Smooth muscle cell (in vitro differentiated cells): ENCODE data around the gene TACR1. TPM values are rescaled to one million over a fixed set of nuclear protein-coding genes. Genes with fewer than 3 reads are reported as not detected.
"Not testable (repeated sequence)": the region's sequence is repeated elsewhere in the genome, so short reads cannot be mapped to it uniquely, and the experiment has no call there.

Experiments
- DNase-seq: peaks from one replicate; lab custom pipeline; 2025; ENCODE audit not compliant: unreplicated experiment; lab: John Stamatoyannopoulos, UW
- H2AFZ ChIP-seq: fragments of 200-600 bp; sonication (generic); 2 replicates; pipeline ENCODE4 v1.6.0; 2016; ENCODE audit warnings: antibody characterized with exemption, low read depth, mild to moderate bottlenecking
- H3F3A ChIP-seq: fragments of 200-600 bp; sonication (generic); 2 replicates; pipeline ENCODE4 v1.6.0; 2017; ENCODE audit warnings: antibody characterized with exemption, low read depth
- H3K27ac ChIP-seq: fragments of 200-600 bp; sonication (generic); 2 replicates; pipeline ENCODE4 v1.5.1; 2016; ENCODE audit warnings: low read depth, mild to moderate bottlenecking
- H3K27me3 ChIP-seq: fragments of 200-600 bp; sonication (generic); 2 replicates; pipeline ENCODE4 v1.6.1; 2016; ENCODE audit warnings: low read depth, mild to moderate bottlenecking
- H3K36me3 ChIP-seq: fragments of 200-600 bp; sonication (generic); 2 replicates; pipeline ENCODE4 v1.5.1; 2016; ENCODE audit warnings: low read depth
- H3K4me1 ChIP-seq: fragments of 200-600 bp; sonication (generic); 2 replicates; pipeline ENCODE4 v1.5.1; 2016; ENCODE audit warnings: low read depth
- H3K4me2 ChIP-seq: fragments of 200-600 bp; sonication (generic); 2 replicates; pipeline ENCODE4 v1.6.0; 2016; ENCODE audit warnings: mild to moderate bottlenecking
- H3K4me3 ChIP-seq: fragments of 200-600 bp; sonication (generic); 2 replicates; pipeline ENCODE4 v1.5.1; 2016; ENCODE audit warnings: mild to moderate bottlenecking
- H3K79me2 ChIP-seq: fragments of 200-600 bp; sonication (generic); 2 replicates; pipeline ENCODE4 v1.6.0; 2016; ENCODE audit warnings: low read depth, mild to moderate bottlenecking
- H3K9ac ChIP-seq: fragments of 200-600 bp; sonication (generic); 2 replicates; pipeline ENCODE4 v1.6.0; 2016; ENCODE audit warnings: low read depth
- H3K9me3 ChIP-seq: fragments of 200-600 bp; sonication (generic); replicated peaks from 2 replicates; pipeline ENCODE4 v1.5.1; 2016; ENCODE audit warnings: low read depth
- H4K20me1 ChIP-seq: fragments of 200-600 bp; sonication (generic); 2 replicates; pipeline ENCODE4 v1.6.0; 2016; ENCODE audit warnings: low read depth
- WGBS: methylation state at CpG from one replicate; pipeline ENCODE4 v1.1.7; 2016; ENCODE audit warnings: low lambda C conversion rate; 5-methylcytosine and 5-hydroxymethylcytosine counted together
- polyA plus RNA-seq: library from polyadenylated mRNA; unstranded; fragments of >200 nt; fragmentation: Nextera tagmentation; extraction: Ambion mirVana; gene quantifications from 2 replicates; pipeline ENCODE4 v1.2.1, GENCODE V29; 2016
- total RNA-seq: library from RNA; depleted of rRNA; stranded (reverse); fragments of >200 nt; gene quantifications from 2 replicates; pipeline ENCODE4 v1.2.3, GENCODE V29; 2014
- TF ChIP-seq, protein P1 (sequence below): fragments of 200-600 bp; sonication (generic); IDR thresholded peaks from 2 replicates; pipeline ENCODE4 v1.5.1; 2017; ENCODE audit warnings: borderline replicate concordance, mild to moderate bottlenecking, antibody characterized with exemption; ENCODE audit not compliant: insufficient read depth, poor library complexity, severe bottlenecking

The TACR1 gene
- total and polyA plus RNA-seq, 2 experiments from 2014 or later, result 0.93 to 4.5 TPM

DNA sequence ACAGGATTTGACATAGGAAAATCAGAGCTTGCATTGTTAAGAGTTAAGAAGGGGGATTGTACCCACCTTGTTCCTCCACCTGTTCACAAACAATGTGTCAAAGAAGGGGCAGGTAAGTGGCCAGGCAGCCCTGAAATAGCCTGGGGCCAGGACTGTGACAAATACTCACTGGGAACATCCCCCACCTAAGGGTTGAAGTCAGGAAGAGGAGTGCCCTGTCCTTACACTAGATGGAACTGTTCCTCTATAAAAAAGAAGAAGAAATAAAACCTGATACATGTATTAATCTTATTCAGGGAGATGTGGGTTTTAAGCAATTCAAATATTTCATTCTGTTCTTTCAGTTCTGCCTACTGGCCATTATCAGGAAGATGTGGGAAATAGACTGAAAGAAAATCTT lies 41.9 kb downstream of the TACR1 start:
- Histone ChIP-seq H3K27me3 (no peaks in the 10 kb centered on the region), H3K9me3 (no peaks in the 10 kb centered on the region), H3K4me1 (peaks cover 4% of the 10 kb centered on the region), H3K27ac (no peak overlapping the region), H3K4me3 (no peak overlapping the region), H3K4me2 (no peak overlapping the region), H3K9ac (no peak overlapping the region), H4K20me1 (no peaks in the 10 kb centered on the region), H3F3A (no peaks in the 10 kb centered on the region), H3K36me3 (no peaks in the 10 kb centered on the region), H2AFZ (no peak overlapping the region), H3K79me2 (no peaks in the 10 kb centered on the region)
- no peak for DNase-seq
- TF ChIP-seq, protein P1, sequence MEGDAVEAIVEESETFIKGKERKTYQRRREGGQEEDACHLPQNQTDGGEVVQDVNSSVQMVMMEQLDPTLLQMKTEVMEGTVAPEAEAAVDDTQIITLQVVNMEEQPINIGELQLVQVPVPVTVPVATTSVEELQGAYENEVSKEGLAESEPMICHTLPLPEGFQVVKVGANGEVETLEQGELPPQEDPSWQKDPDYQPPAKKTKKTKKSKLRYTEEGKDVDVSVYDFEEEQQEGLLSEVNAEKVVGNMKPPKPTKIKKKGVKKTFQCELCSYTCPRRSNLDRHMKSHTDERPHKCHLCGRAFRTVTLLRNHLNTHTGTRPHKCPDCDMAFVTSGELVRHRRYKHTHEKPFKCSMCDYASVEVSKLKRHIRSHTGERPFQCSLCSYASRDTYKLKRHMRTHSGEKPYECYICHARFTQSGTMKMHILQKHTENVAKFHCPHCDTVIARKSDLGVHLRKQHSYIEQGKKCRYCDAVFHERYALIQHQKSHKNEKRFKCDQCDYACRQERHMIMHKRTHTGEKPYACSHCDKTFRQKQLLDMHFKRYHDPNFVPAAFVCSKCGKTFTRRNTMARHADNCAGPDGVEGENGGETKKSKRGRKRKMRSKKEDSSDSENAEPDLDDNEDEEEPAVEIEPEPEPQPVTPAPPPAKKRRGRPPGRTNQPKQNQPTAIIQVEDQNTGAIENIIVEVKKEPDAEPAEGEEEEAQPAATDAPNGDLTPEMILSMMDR, result no peak

DNA sequence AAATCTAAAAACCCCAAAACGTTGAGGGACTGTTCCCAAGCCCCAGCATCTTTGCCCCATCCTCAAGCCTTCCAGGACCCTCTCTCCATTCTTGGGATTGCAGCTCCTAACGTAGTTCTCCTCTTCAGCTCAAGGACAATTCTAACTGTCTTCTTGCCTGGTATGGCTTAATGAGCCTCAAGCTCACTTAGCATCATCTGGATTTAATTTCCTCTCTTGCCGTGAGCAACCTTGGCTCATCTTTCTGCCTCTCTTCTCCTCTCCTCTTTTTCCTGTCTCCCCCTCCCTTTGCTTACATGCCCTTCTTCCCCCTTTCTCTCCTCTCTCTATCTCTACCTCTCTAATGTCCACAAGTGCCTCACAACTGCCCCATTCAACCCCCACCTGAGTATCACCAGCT lies 44.2 kb downstream of the TACR1 start:
- Histone ChIP-seq H3K9me3 (no peaks in the 10 kb centered on the region), H3K27me3 (no peaks in the 10 kb centered on the region), H4K20me1 (no peaks in the 10 kb centered on the region), H3K79me2 (no peaks in the 10 kb centered on the region), H3K4me1 (peaks cover 4% of the 10 kb centered on the region), H3K36me3 (no peaks in the 10 kb centered on the region), H3K27ac (no peak overlapping the region), H3F3A (no peaks in the 10 kb centered on the region), H3K4me3 (no peak overlapping the region), H3K9ac (no peak overlapping the region), H2AFZ (no peak overlapping the region), H3K4me2 (no peak overlapping the region)
- WGBS, result 74% methylated on average over 3 of the region's 3 CpGs
- no peak for DNase-seq
- TF ChIP-seq, protein P1, result no peak

DNA sequence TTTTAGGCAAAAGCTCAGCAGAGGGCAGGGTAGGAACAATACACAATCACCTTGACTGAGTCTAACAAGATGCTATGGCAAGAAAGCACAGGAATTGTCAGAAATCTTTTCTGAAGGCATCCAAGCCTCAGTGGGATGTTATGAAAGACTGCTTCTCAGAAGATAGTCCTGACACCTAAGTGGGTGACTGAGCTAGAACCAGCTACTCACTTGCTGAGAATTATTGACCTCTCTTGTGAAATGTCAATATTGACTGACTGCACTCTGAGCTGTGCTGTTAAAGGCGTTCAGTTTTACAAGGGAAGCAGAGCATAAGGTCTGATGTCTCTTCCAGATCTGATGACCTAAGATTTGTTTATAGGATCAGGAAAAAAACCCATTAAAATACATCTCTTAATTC lies 46.1 kb downstream of the TACR1 start:
- no peaks in the 10 kb centered on the region for H3K9me3 ChIP-seq
- H3K4me3 ChIP-seq, result no peak overlapping the region
- H3K27me3 ChIP-seq, result no peaks in the 10 kb centered on the region
- no peaks in the 10 kb centered on the region for H3F3A ChIP-seq
- TF ChIP-seq, protein P1, result no peak
- WGBS, result 79% methylated on average over 1 of the region's 1 CpG
- no peaks in the 10 kb centered on the region for H3K36me3 ChIP-seq
- H3K4me1 ChIP-seq, result peaks cover 4% of the 10 kb centered on the region
- H4K20me1 ChIP-seq, result no peaks in the 10 kb centered on the region
- H3K4me2 ChIP-seq, result no peak overlapping the region
- no peak for DNase-seq
- no peak overlapping the region for H2AFZ ChIP-seq
- H3K79me2 ChIP-seq, result no peaks in the 10 kb centered on the region
- H3K9ac ChIP-seq, result no peak overlapping the region
- H3K27ac ChIP-seq, result no peak overlapping the region

DNA sequence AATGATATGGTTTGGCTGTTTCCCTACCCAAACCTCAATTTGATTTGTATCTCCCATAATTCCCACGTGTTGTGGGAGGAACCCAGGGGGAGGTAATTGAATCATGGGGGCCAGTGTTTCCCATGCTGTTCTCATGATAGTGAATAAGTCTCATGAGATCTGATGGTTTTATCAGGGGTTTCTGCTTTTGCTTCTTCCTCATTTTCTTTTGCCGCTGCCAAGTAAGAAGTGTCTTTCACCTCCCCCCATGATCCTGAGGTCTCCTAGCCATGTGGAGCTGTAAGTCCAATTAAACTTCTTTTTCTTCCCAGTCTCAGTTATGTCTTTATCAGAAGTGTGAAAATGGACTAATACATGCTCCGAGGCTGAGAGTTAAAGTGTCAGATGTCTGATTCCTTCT lies 47.1 kb downstream of the TACR1 start:
- not testable (repeated sequence) for H3K9ac ChIP-seq, H3K36me3 ChIP-seq, H3K27ac ChIP-seq, H3K4me2 ChIP-seq, DNase-seq, H3K4me1 ChIP-seq, H2AFZ ChIP-seq, H3K27me3 ChIP-seq, H4K20me1 ChIP-seq, H3K4me3 ChIP-seq, H3K9me3 ChIP-seq, H3F3A ChIP-seq, H3K79me2 ChIP-seq
- 97% methylated on average over 3 of the region's 3 CpGs for WGBS

DNA sequence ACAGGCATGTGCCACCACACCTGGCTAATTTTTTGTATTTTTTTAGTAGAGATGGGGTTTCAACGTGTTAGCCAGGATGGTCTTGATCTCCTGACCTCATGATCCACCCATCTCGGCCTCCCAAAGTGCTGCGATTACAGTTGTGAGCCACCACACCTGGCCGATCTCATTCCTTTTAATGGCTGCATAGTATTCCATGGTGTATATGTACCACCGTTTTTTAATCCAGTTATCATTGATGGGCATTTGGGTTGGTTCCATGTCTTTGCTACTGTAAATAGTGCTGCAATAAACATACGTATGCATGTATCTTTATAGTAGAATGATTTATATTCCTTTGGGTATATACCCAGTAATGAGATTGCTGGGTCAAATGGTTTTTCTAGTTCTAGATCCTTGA lies 51.4 kb downstream of the TACR1 start:
- H3K4me1 ChIP-seq, H3F3A ChIP-seq, DNase-seq, H3K4me2 ChIP-seq, H4K20me1 ChIP-seq, H3K4me3 ChIP-seq, H3K79me2 ChIP-seq, H3K36me3 ChIP-seq, H3K9ac ChIP-seq, H3K27me3 ChIP-seq, H3K27ac ChIP-seq, H2AFZ ChIP-seq, H3K9me3 ChIP-seq: not testable (repeated sequence)
- 96% methylated on average over 6 of the region's 6 CpGs for WGBS
